ENCODE measurements around the gene ITIH3.
A peak's percentile ranks its signal among the peaks of the same experiment; 100 is the strongest.

Gene ITIH3

DNA sequence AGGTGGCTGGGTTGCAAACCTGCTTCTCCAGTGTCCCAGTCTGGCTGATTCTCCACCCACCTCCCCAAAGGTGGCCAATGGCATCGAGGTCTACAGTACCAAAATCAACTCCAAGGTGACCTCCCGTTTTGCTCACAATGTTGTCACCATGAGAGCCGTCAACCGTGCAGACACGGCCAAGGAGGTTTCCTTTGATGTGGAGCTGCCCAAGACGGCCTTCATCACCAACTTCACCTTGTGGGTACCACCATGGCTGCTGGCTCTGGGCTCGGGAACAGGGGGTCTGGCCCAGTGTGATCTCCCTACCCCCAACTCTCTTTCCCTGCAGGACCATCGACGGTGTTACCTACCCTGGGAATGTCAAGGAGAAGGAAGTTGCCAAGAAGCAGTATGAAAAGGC is 1.8 kb downstream of the ITIH3 start:
- DNase-seq: no peak

DNA sequence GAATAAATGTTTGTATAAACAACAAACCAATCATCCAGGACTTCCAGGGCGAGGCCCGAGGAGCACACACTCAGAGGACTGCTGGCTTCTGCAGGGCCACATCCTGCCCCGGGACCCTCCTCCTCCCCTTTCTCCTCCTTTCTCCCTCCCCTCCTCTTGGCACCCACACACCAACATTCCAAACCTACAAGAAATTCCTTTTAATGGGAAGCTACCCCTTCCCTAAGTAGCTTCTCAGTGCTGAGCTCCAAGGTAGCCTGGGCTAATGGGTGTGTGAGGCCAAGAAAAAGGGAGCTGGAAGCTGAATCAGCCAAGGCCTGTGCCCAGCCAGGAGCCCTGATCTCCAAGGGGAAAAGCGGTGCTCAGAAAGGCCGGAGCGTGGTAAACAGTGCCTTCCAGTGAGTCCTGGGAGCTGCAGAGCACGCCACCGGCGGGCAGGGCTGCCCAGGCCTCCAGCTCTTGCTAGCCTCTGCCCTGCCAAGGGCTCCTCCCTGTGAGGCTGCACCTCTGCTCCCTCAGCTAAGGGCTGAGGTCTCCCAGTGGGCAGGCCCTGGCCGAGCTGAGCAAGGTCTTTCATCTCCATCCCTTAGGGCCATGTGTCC is 3.9 kb downstream of the ITIH3 start:
- DNase-seq: no peak

DNA sequence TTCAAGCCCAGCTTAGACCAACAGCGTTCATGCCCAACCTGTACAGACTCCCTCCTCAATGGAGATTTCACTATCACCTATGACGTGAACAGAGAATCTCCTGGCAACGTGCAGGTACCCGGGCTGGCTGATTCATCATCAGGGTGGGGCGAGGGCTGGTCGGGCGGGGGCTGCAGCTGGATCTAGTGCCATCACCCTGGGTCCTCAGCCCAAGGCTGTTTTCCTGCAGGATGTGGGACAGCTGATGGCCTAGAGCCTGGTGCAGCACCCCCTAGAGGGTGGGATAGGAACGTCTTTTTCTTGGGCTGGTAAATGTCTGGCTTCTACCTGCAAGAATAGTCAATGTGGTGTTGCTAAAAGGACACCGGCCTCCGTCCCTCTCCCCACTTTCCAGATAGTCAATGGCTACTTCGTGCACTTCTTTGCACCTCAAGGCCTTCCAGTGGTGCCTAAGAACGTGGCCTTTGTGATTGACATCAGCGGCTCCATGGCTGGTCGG is 4.4 kb downstream of the ITIH3 start:
- DNase-seq: no peak

DNA sequence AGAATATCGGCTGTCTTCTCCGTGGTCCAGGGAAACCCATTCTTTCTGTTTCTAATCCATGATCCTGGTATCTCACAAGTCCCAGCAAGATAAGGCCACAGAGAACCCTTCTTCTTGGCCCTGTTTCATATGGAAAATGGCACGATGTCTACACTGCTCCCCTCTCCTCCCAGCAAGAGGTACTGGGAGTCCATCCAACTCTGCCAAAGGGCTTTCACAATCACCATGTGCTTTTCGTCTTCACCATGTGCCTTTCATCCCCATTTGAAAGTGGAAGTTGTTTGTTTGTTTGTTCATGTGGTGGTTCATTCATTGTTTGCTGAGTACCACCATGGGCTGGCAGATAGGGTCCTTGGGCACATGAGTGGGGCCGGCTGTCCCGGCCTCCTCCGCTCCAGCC is 5.5 kb downstream of the ITIH3 start:
- DNase-seq: no peak

DNA sequence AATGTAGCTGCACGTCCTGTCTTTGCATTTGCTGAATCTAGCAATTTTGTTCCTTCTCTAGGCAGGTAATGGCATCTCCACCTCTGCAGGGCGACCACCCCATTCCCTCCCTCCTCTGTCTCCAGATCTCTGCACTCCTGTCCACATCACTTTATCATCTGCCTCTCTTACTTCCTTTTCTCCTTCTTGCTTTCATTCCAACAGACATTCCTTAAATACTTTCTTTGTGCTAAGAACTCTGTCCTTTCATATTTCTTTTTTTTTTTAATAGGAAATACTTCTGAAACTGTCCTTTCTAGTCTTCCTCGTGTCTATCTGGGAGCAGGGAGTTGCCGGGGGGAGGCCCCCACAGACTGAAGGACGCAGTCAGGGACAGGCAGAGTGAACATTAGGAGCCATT is 7.2 kb downstream of the ITIH3 start:
- DNase-seq: no peak

DNA sequence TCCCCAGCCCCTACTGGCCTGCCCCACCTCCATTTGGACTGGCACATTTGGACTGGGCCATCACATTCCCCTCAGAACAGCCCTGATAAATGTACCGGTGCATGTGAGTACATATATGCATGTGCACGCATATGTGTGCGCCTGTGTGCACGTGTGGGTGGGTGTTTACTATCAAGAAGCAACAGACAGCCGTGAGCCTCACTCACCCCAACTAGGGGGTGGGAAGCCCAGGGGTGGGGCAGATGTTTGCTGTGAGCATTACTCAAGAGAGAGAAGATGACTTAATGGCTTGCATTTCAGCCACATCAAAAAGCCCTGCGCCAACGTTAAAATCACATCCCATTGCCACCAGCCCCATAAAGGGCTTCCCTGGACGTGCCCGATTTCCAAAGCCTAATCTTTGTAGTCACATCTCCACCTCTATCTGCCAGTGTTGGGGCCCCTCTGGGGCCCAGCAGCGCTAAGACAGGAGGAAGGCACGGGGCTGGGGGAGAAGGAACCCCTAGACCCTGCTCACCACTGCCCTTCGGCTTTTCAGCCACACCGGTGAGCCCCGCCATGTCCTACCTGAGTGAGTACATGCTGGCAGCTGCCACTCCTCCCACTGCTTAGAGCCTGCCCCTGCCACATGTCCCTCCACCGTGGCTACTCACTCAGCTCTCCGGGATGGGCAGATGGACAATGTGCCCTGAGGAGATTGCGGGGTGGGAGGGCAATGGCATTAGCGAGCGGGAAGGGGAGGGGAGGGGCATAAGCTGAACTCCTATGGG is 10.9 kb downstream of the ITIH3 start:
- no peak for DNase-seq

DNA sequence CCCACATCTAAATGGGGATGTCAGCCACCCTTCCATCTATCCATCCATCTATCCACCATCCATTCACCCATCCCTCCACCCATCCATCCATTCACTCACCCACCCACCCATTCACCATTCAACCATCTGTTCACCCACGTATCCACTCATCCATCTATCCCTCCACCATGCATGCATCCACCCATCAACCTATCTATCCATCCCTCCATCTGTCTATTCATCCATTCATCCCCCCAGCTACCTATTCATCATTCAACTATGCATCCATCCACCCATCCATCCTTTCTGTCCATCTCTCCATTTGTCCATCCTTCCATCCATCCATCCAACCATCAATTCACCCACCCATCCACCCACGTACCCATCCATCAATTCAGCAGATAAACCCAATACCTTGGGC is 14.6 kb downstream of the ITIH3 start:
- DNase-seq: no peak

DNA sequence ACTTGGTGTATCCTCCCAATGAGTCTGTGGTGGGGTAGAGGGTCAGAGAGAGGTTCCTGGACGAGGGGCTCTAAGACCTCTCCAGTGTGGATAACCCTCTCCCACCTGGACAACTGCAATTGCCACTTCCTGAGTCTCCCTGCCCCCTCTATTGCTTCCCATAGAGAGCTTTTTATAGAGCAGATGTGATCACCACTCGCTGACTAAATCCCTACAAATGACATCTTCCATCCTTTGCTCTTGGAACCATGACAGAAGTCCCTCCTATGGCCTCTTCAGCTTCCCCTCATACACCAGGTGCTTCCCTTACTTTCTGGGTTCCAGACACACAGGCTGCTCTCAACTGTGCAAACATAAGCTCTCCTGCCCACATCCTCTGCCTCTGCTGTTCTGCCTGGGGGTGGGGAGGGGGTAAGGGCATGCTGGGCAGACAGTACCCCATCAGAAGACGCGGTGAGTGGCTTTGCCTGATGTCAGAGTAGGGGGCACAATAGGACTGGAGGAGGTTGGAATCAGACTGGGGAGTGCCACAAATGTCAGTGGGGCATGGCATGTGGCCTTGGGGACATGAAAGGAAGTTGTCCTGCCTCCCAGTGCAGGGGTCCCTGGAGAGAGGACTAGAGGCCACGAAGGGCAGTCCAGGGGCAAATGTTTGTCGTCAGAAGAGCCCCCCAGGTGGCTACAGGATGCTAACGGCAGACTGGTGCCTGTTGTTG is 15.2 kb downstream of the ITIH3 start:
- DNase-seq: no peak

DNA sequence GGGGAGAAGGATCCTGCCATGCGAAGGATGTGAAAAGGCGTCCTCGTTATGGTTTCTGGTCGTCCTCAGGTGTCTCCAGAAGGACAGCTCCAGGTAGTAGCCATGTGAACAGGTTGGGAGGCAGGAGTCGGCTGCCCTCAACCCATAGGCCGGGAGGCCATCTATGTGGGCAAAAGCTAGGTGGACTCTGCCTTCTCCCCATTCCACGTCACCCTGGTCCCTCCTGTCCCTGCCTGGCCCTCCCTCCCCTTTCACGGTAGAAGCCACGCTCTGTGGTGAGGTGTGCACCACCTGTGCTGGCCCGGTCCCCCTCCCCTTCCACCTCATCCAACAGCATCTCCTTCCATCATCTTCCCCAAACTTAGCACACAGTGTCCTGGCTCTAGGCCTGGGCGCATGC is 16.3 kb downstream of the ITIH3 start:
- no peak for DNase-seq

DNA sequence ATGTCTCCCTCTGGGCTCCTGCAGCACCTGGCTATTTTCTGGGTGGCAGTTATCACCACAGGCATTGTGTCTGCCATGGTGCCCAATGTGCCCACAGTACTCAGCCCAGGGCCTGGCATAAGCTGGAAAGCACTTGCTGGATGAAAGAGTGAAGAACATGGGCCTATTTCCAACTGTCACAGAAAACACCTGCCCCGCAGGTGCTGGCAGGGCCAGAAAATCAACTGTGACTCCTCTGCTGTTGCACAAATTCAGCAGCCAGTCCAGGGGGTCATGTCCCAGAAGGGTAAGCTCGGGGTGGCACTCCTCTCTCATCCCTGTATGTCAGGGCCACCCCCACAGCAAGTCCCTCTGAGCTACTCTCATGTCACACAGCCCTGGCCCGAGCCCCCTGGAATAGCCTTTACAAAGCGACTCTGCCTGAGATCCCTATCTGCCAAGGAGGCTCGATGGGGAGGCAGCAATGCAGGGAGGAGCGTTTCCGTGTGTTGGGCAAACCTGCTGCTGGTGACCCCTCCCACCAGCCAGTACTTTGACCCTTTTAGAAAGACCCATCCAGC is 16.9 kb downstream of the ITIH3 start:
- DNase-seq: peak; percentile 1

DNA sequence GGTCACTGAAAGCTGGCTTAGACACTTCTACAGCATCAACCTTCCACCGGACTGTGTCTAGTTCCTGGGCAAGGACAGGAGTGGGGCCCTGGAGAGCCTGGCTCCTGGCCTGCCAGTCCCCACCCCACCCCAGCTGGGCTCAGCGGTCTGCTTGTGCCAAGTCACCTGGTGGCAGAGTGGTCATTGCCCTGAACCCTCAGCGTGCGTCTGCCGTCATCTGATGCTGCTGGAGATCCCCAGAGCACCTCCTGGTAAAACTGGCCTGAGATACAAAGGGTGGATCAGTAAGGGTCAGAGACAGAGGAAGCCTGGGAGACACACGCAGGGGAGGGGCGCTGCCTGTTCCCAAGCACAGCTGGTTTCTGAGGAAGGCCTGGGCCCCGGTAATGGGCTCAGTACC is 19.2 kb downstream of the ITIH3 start:
- no peak for DNase-seq

DNA sequence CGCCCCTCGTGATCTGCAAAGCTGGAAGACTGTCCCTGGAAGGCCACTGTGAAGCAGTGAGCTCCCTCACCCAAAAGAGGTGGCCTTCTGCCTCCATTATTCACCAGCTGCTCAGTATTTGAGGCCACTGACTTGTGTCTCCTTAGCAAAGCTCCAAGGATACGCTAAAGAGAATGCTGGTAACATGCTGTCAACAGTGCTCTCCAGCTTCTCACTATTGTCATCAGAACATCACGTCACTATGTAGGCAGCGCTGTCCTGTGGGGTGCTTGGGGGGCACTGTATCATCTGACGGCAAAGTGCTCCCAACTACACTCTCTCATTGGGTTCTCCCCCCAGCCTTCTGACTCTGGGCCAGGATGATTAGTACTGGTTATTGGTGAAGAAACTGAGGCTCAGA is 21.6 kb downstream of the ITIH3 start:
- DNase-seq: no peak

DNA sequence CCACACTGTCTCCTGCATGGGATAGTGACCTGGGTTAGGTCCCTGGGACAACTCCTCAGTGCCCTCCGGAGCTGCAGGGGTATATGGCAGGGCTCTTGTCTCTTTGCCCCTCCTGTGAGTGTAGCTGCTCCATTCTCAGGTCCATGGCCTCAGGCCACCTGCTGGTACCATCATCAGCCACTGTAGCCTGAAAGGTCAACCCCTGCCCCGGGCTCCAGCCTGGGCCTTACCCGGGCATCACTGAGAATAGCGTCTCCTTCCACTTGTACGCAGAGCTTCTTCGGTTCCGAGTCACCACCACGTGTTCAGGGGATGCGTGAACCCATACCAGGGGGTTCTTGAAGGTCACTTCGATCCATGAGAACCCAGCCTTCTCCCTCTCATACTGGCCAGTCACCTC is 22.1 kb downstream of the ITIH3 start:
- DNase-seq: no peak

DNA sequence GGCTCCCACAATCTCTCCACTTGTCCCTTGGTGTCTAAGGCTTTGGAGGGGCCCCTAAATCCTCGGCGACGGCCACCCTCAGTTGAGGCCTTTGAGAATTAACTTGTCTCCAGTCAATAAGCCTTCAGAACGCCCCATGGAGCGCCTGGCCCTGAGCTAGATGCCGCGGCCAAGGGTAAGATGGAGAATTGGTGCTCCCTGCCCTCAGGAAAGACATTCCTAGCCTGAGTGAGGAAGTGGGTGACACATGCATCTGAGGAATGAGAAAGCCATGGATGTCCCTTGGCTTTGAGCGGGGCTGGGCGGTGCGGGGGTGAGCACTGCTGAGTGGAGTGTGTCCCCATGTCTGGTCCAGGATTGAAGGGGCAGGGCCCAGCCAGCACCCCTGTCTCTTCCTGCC is 22.6 kb downstream of the ITIH3 start:
- DNase-seq: no peak

DNA sequence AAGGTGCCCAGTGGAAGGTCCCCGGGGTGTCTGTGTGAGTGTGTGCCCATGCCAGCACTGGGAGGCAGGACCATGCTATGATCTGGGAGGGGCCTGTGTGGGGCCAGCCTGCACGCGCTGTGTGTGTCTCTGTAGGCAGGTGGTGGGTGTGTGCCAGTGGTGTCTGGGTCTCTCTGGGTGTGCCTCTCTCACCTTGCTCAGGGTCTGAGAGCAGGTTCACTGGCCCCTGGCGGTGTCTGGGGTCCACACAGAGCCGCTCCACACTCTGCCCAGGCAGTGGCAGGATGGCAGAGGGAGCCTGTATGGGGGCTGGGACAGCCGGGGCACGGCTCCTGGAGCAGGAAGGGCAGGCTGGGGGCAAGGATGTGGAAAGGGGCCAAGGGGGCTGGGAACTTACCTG is 23.3 kb downstream of the ITIH3 start:
- DNase-seq: no peak

DNA sequence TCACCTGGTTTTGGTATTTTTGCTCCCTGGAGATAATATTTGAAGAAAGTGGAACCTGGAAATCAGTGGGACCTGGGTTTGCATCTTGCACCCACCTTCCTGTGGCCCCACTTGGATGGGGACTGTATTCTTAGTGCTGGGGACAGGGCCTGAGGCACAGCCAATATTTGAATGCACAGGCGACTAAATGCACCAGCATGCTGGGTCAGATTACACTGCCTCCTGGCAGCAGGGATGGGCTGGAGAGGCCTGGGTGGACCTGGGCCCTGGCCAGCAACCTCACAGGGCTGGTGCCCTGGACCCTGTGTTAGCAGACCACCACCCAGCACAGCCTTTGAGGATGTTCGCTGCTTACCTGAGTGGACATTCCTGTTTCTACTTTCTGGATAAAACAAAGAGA is 25.3 kb downstream of the ITIH3 start:
- no peak for DNase-seq

DNA sequence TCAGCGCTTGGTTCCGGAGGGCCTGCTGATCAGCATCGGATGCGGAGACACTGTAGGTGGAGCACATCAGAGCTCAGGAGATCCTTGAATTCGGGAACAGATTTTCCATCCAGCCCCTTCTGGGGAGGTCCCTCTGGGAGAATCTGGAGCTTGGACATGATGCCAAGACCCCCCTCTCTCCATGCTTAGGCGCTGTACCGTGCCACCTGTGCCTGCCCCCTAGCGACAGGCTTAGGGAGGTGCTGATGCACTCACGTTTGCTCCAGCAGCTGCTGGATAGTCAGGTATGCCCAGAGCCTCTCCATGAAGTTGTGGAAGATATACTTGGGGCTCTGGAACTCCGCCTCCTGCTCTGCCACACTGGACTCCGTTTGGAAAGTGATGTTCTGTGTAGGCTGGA is 26.1 kb downstream of the ITIH3 start:
- DNase-seq: no peak

DNA sequence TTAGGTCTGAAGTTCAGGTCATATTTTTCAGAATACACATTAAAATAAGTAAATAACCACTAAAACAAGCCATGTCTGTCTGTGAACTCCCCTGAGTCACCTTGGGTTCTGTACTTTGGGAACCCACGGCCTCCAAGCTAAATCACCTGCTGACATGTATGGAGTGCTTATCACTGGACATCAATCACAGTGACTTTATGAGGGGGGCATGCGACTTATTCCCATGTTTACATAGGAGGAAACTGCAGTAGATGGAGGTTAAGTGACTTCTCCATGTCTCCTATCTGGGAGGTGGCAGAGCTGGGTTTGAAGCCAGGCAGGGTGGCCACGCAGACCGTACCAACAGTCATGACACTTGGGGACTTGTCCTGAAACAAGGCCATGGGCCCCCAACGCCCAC is 27.8 kb downstream of the ITIH3 start:
- no peak for DNase-seq

DNA sequence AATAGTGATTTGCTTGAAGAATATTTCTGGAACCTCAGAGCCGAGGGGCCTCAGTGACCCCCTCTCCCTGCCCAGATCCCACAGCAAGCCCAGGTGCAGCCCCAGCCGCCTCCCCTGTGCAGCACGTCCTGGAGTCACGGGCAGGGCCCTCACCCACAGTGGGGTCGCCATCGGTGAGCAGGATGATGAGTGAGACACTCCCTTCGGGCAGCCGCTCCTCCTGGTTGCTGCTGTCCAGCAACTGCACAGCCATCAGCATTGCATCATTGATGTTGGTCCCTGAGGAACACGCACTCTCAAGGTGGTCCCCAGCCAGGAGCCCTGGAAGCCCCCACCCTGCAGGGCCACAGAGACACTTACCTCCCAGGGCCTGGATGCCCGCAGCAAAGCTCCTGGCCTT is 29.4 kb downstream of the ITIH3 start:
- DNase-seq: no peak

DNA sequence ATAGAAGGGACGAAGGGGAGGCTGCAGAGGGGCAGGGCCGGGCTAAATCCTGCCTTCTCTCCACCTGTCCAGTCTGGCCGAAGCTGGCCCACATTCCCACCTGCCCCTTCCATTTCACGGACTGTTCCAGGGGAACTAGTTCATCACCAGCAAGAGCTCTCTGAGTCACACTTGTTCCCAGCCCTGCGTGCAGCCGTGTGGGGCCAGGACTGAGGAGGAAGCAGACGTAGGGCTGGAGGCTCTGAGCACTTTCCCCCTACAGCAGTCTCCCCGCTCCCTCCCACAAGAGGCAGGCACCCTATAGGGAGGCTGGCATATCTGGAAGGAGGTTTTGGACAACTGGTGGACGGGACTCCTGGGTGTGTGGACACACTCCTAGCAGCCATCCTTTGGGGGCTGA is 32.8 kb downstream of the ITIH3 start:
- DNase-seq: no peak

DNA sequence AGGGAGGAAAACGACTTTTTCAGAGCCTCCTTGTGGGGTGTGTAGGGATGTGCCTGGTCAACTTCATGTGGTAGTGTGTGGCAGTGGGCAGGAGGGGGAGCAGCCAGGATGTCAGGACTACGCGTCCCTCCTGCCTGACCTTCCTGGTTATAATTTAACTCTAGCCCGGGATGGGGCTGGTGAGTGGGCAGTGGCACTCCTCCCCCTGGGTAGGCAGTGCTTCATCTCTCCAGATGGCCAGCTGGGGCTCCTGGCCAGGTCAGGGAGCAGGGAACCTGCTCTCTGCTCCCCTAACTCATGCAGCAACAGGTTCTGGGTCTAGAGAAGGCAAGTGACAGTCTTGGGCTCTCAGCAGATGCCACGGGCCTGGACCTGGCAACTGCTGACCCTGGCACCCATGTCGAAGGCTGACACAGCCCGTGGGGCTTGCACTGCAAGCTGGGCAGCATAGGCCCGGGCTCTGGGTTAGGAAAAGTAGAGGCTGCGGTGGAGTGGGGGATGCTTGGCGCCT is 33.3 kb downstream of the ITIH3 start:
- DNase-seq: no peak

DNA sequence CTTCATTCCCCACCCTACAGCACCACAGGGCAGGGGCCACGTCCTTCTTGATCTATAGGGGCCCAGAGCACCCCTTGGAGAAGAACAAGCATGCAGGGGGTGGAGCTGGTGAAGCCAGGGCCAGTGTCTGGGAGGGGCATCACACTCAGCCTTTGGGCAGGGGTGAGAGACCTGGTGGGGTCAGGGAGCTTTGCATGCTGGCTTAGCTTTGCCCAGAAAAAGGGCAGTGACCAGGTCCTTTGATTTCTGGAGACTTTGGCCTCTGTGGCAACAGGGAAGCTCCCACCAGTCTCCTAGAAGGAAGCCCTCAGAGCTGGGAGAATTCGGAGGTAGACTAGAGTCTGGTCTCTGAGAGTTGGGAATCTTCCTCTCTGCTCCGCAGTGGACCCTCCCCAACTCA is 34.9 kb downstream of the ITIH3 start:
- no peak for DNase-seq

DNA sequence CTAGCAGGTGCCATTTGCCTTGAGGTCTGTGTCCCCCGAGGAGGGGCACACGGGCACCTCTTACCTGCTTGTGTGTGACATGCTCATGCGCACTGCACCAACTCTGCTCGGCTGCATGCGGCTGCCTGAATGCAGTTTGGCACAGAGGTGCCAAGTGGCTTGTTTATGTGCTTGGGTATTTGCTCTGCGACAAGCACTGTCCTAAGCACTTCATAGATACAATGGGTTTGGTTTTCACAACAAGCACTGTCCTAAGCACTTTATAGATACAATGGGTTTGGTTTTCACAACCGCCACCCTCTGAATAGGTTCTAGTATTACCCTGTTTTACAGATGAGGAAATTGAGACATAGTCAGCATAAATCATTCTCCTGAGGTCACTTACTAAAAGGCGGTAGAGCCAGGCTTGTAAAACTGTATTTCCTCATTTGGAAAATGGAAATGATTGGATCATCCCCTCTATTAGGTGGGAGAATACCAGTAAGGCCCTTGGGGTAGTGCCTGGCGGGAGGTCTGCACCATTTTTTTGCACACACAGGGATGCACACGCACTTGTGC is 35.4 kb downstream of the ITIH3 start:
- DNase-seq: no peak
